ENCODE data around the gene BOC. TPM values are rescaled to one million over a fixed set of nuclear protein-coding genes. Genes with fewer than 3 reads are reported as not detected.

BOC gene
- total RNA-seq, 1 donor from 2014 or later = not detected

Other genes starting within 250 kb of the BOC start
- not detected in 2 replicates for gene CD200R1, start 236.5 kb upstream of the BOC start, total RNA-seq
- 21.6 and 28.1 TPM in 2 replicates for gene GTPBP8, start 220.6 kb upstream of the BOC start, total RNA-seq
- 0.22 and 0.79 TPM in 2 replicates for gene CFAP44, start 229.9 kb downstream of the BOC start, total RNA-seq